ENCODE data around the gene GRID2.

GRID2 gene

GRCh38 chr4:92455951-92456350 lies 152.2 kb downstream of the GRID2 start:
- Histone ChIP-seq H3K4me2 (ENCODE audit: low read length) (no peak overlapping the region), H2BK12ac (ENCODE audit: low read length) (no peak overlapping the region), H2BK120ac (ENCODE audit: insufficient read depth, low read length, poor library complexity) (no peak overlapping the region)

GRCh38 chr4:92461732-92462131 lies 158.0 kb downstream of the GRID2 start:
- Histone ChIP-seq H3K18ac (ENCODE audit: low read length) (no peak overlapping the region), H3K36me3 (ENCODE audit: control insufficient read depth in 1 of 2, insufficient read depth in 2 of 2, low read length in 2 of 2) (no peaks in the 10 kb centered on the region), H3K27me3 (ENCODE audit: insufficient read depth, low read length) (no peaks in the 10 kb centered on the region), H4K8ac (ENCODE audit: low read depth, low read length) (no peak overlapping the region), H3K9ac (ENCODE audit: low read length) (no peak overlapping the region), H4K12ac (ENCODE audit: low read depth, low read length) (no peak overlapping the region), H3K23ac (ENCODE audit: low read length) (no peak overlapping the region), H2BK120ac (ENCODE audit: insufficient read depth, low read length, poor library complexity) (no peak overlapping the region), H3K79me2 (ENCODE audit: control insufficient read depth, insufficient read depth, low read length, poor library complexity) (no peaks in the 10 kb centered on the region), H3K4me2 (ENCODE audit: low read length) (no peak overlapping the region), H3K4ac (ENCODE audit: low read depth, low read length) (no peak overlapping the region), H3K27ac (ENCODE audit: low read depth, low read length) (no peak overlapping the region), H4K91ac (ENCODE audit: low read depth, low read length) (no peak overlapping the region), H2AFZ (ENCODE audit: insufficient read depth, low read length, poor library complexity) (no peak overlapping the region), H2AK5ac (ENCODE audit: low read length) (no peak overlapping the region), H3K4me1 (ENCODE audit: control insufficient read depth in 1 of 2, insufficient read depth in 2 of 2, low read length in 2 of 2) (no peaks in the 10 kb centered on the region), H3K9me3 (ENCODE audit: insufficient read depth, low read depth, low read length) (no peaks in the 10 kb centered on the region), H2BK12ac (ENCODE audit: low read length) (no peak overlapping the region), H3K4me3 (ENCODE audit: low read depth, low read length) (no peak overlapping the region), H3K14ac (ENCODE audit: low read length) (no peak overlapping the region), H3K79me1 (ENCODE audit: low read length) (no peaks in the 10 kb centered on the region), H2BK5ac (ENCODE audit: low read depth, low read length, poor library complexity) (no peak overlapping the region)
- no peak for DNase-seq
- no CpG with 5 or more reads among the region's 1 CpG for WGBS (ENCODE audit: extremely low coverage, insufficient coverage, insufficient read length)

More at GRCh38 chr4:92455951-92456350, 152.2 kb downstream of the GRID2 start:
- no peak overlapping the region for H3K14ac ChIP-seq (ENCODE audit: low read length)
- no peaks in the 10 kb centered on the region for H3K4me1 ChIP-seq (ENCODE audit: control insufficient read depth in 1 of 2, insufficient read depth in 2 of 2, low read length in 2 of 2)
- no peaks in the 10 kb centered on the region for H3K27me3 ChIP-seq (ENCODE audit: insufficient read depth, low read length)
- no peak overlapping the region for H3K18ac ChIP-seq (ENCODE audit: low read length)
- H4K12ac ChIP-seq (ENCODE audit: low read depth, low read length) = no peak overlapping the region
- no peak overlapping the region for H2BK5ac ChIP-seq (ENCODE audit: low read depth, low read length, poor library complexity)
- H3K9ac ChIP-seq (ENCODE audit: low read length) = no peak overlapping the region
- H3K79me2 ChIP-seq (ENCODE audit: control insufficient read depth, insufficient read depth, low read length, poor library complexity) = no peaks in the 10 kb centered on the region
- H3K4me3 ChIP-seq (ENCODE audit: low read depth, low read length) = no peak overlapping the region
- no peaks in the 10 kb centered on the region for H3K36me3 ChIP-seq (ENCODE audit: control insufficient read depth in 1 of 2, insufficient read depth in 2 of 2, low read length in 2 of 2)
- no peak for DNase-seq
- H3K23ac ChIP-seq (ENCODE audit: low read length) = no peak overlapping the region
- no peak overlapping the region for H2AK5ac ChIP-seq (ENCODE audit: low read length)
- H3K27ac ChIP-seq (ENCODE audit: low read depth, low read length) = no peak overlapping the region
- H3K79me1 ChIP-seq (ENCODE audit: low read length) = no peaks in the 10 kb centered on the region
- H2AFZ ChIP-seq (ENCODE audit: insufficient read depth, low read length, poor library complexity) = no peak overlapping the region
- H4K8ac ChIP-seq (ENCODE audit: low read depth, low read length) = no peak overlapping the region
- H4K91ac ChIP-seq (ENCODE audit: low read depth, low read length) = no peak overlapping the region
- H3K9me3 ChIP-seq (ENCODE audit: insufficient read depth, low read depth, low read length) = no peaks in the 10 kb centered on the region
- H3K4ac ChIP-seq (ENCODE audit: low read depth, low read length) = no peak overlapping the region
- WGBS (ENCODE audit: extremely low coverage, insufficient coverage, insufficient read length) = no CpG with 5 or more reads among the region's 2 CpGs

GRCh38 chr4:92477298-92477697 lies 173.5 kb downstream of the GRID2 start:
- Histone ChIP-seq H3K4me3 (ENCODE audit: low read depth, low read length) (no peak overlapping the region), H3K4ac (ENCODE audit: low read depth, low read length) (no peak overlapping the region), H2AK5ac (ENCODE audit: low read length) (no peak overlapping the region), H2BK120ac (ENCODE audit: insufficient read depth, low read length, poor library complexity) (no peak overlapping the region), H4K91ac (ENCODE audit: low read depth, low read length) (no peak overlapping the region), H3K14ac (ENCODE audit: low read length) (no peak overlapping the region), H3K27ac (ENCODE audit: low read depth, low read length) (no peak overlapping the region), H3K23ac (ENCODE audit: low read length) (no peak overlapping the region), H2BK5ac (ENCODE audit: low read depth, low read length, poor library complexity) (no peak overlapping the region), H3K4me2 (ENCODE audit: low read length) (no peak overlapping the region), H4K12ac (ENCODE audit: low read depth, low read length) (no peak overlapping the region), H4K8ac (ENCODE audit: low read depth, low read length) (no peak overlapping the region), H2AFZ (ENCODE audit: insufficient read depth, low read length, poor library complexity) (no peak overlapping the region), H3K27me3 (ENCODE audit: insufficient read depth, low read length) (no peaks in the 10 kb centered on the region), H3K79me2 (ENCODE audit: control insufficient read depth, insufficient read depth, low read length, poor library complexity) (no peaks in the 10 kb centered on the region), H3K18ac (ENCODE audit: low read length) (no peak overlapping the region), H2BK12ac (ENCODE audit: low read length) (no peak overlapping the region), H3K4me1 (ENCODE audit: control insufficient read depth in 1 of 2, insufficient read depth in 2 of 2, low read length in 2 of 2) (no peaks in the 10 kb centered on the region), H3K79me1 (ENCODE audit: low read length) (no peaks in the 10 kb centered on the region), H3K9ac (ENCODE audit: low read length) (no peak overlapping the region), H3K9me3 (ENCODE audit: insufficient read depth, low read depth, low read length) (no peaks in the 10 kb centered on the region), H3K36me3 (ENCODE audit: control insufficient read depth in 1 of 2, insufficient read depth in 2 of 2, low read length in 2 of 2) (no peaks in the 10 kb centered on the region)
- no CpG with 5 or more reads among the region's 1 CpG for WGBS (ENCODE audit: extremely low coverage, insufficient coverage, insufficient read length)
- DNase-seq = no peak

GRCh38 chr4:92483341-92483740 lies 179.6 kb downstream of the GRID2 start:
- no peak overlapping the region for H3K27ac ChIP-seq (ENCODE audit: low read depth, low read length)
- no CpG with 5 or more reads among the region's 3 CpGs for WGBS (ENCODE audit: extremely low coverage, insufficient coverage, insufficient read length)
- no peaks in the 10 kb centered on the region for H3K79me2 ChIP-seq (ENCODE audit: control insufficient read depth, insufficient read depth, low read length, poor library complexity)
- H4K8ac ChIP-seq (ENCODE audit: low read depth, low read length) = no peak overlapping the region
- H2AK5ac ChIP-seq (ENCODE audit: low read length) = no peak overlapping the region
- no peak for DNase-seq
- H3K18ac ChIP-seq (ENCODE audit: low read length) = no peak overlapping the region
- no peak overlapping the region for H3K14ac ChIP-seq (ENCODE audit: low read length)
- no peak overlapping the region for H4K12ac ChIP-seq (ENCODE audit: low read depth, low read length)
- H2AFZ ChIP-seq (ENCODE audit: insufficient read depth, low read length, poor library complexity) = no peak overlapping the region
- no peak overlapping the region for H3K4ac ChIP-seq (ENCODE audit: low read depth, low read length)
- H3K23ac ChIP-seq (ENCODE audit: low read length) = no peak overlapping the region
- H2BK5ac ChIP-seq (ENCODE audit: low read depth, low read length, poor library complexity) = no peak overlapping the region
- H2BK12ac ChIP-seq (ENCODE audit: low read length) = no peak overlapping the region
- H3K79me1 ChIP-seq (ENCODE audit: low read length) = no peaks in the 10 kb centered on the region
- H4K91ac ChIP-seq (ENCODE audit: low read depth, low read length) = no peak overlapping the region
- H3K4me1 ChIP-seq (ENCODE audit: control insufficient read depth in 1 of 2, insufficient read depth in 2 of 2, low read length in 2 of 2) = no peaks in the 10 kb centered on the region
- H2BK120ac ChIP-seq (ENCODE audit: insufficient read depth, low read length, poor library complexity) = no peak overlapping the region
- no peaks in the 10 kb centered on the region for H3K27me3 ChIP-seq (ENCODE audit: insufficient read depth, low read length)
- H3K9me3 ChIP-seq (ENCODE audit: insufficient read depth, low read depth, low read length) = no peaks in the 10 kb centered on the region
- H3K4me3 ChIP-seq (ENCODE audit: low read depth, low read length) = no peak overlapping the region
- H3K9ac ChIP-seq (ENCODE audit: low read length) = no peak overlapping the region
- H3K36me3 ChIP-seq (ENCODE audit: control insufficient read depth in 1 of 2, insufficient read depth in 2 of 2, low read length in 2 of 2) = no peaks in the 10 kb centered on the region
- no peak overlapping the region for H3K4me2 ChIP-seq (ENCODE audit: low read length)

Measured in trophoblast cell (in vitro differentiated cells and primary cell).